Panc1 (cell line): ENCODE measurements around the gene AGAP1.

Source experiments
- CTCF ChIP-seq: fragments of 450-650 bp; IDR thresholded peaks from 2 replicates; pipeline ENCODE4 v1.5.1; 2017; ENCODE audit warnings: mild to moderate bottlenecking
- POLR2AphosphoS5 ChIP-seq: IDR thresholded peaks from 2 replicates; pipeline ENCODE4 v1.6.1; 2012; ENCODE audit warnings: mild to moderate bottlenecking, low read depth, low read length, moderate library complexity
- REST ChIP-seq, 2 experiments: IDR thresholded peaks; 2 replicates each; pipeline ENCODE4 v1.6.1; 2011 to 2012; ENCODE audit warnings: low read depth in 2 of 2, control low read depth in 1 of 2, low read length in 1 of 2, mild to moderate bottlenecking in 1 of 2, moderate library complexity in 1 of 2; ENCODE audit not compliant: insufficient read depth in 1 of 2
- SIN3A ChIP-seq: IDR thresholded peaks from 2 replicates; pipeline ENCODE4 v1.6.1; 2012; ENCODE audit warnings: low read depth, mild to moderate bottlenecking, low read length, moderate library complexity, borderline replicate concordance; ENCODE audit not compliant: insufficient read depth
- TCF7L2 ChIP-seq: IDR thresholded peaks from 2 replicates; pipeline ENCODE4 v1.6.1; 2011; ENCODE audit warnings: mild to moderate bottlenecking, low read depth, low read length, inconsistent platforms

GRCh38 chr2:236001854-236002253 lies 508.0 kb downstream of the AGAP1 start:
- TF ChIP-seq CTCF: no peak
- TF ChIP-seq POLR2AphosphoS5: no peak
- no peak for TF ChIP-seq SIN3A
- TF ChIP-seq REST (IDR thresholded peaks at IDR 0.05; ENCODE audit: insufficient read depth in 1 of 2, low read depth in 2 of 2, low read length in 1 of 2): no peak
- TF ChIP-seq TCF7L2: no peak
